ENCODE data around the gene RGS14.

Gene RGS14

GRCh38 chr5:177314376-177315342 lies 43.1 kb upstream of the RGS14 start:
- H3K27me3 ChIP-seq (ENCODE audit: low read depth, low read length) = no peaks in the 10 kb centered on the region
- no peaks in the 10 kb centered on the region for H3K36me3 ChIP-seq (ENCODE audit: control insufficient read depth in 1 of 2, insufficient read depth in 2 of 2, low read length in 2 of 2)
- no peak overlapping the region for H3K4me3 ChIP-seq (ENCODE audit: low read depth in 1 of 2, low read length in 2 of 2)
- peaks cover 0 to 25% of the 10 kb centered on the region in 2 donors for H3K4me1 ChIP-seq (ENCODE audit: control insufficient read depth in 1 of 2, insufficient read depth in 2 of 2, low read length in 2 of 2)
- H3K27ac ChIP-seq (ENCODE audit: low read length) = no peak overlapping the region
- no peaks in the 10 kb centered on the region for H3K9me3 ChIP-seq (ENCODE audit: control insufficient read depth in 1 of 2, low read length in 2 of 2)

GRCh38 chr5:177315411-177315810 lies 42.3 kb upstream of the RGS14 start:
- H3K27me3 ChIP-seq (ENCODE audit: low read depth, low read length) = no peaks in the 10 kb centered on the region
- no peak overlapping the region for H3K27ac ChIP-seq (ENCODE audit: low read length)
- peaks cover 0 to 25% of the 10 kb centered on the region in 2 donors for H3K4me1 ChIP-seq (ENCODE audit: control insufficient read depth in 1 of 2, insufficient read depth in 2 of 2, low read length in 2 of 2)
- no peaks in the 10 kb centered on the region for H3K9me3 ChIP-seq (ENCODE audit: control insufficient read depth in 1 of 2, low read length in 2 of 2)
- no peak overlapping the region for H3K4me3 ChIP-seq (ENCODE audit: low read depth in 1 of 2, low read length in 2 of 2)
- no peaks in the 10 kb centered on the region for H3K36me3 ChIP-seq (ENCODE audit: control insufficient read depth in 1 of 2, insufficient read depth in 2 of 2, low read length in 2 of 2)

GRCh38 chr5:177316005-177316404 lies 41.7 kb upstream of the RGS14 start:
- Histone ChIP-seq H3K27me3 (ENCODE audit: low read depth, low read length) (no peaks in the 10 kb centered on the region), H3K4me1 (ENCODE audit: control insufficient read depth in 1 of 2, insufficient read depth in 2 of 2, low read length in 2 of 2) (peaks cover 0 to 21% of the 10 kb centered on the region in 2 donors), H3K9me3 (ENCODE audit: control insufficient read depth in 1 of 2, low read length in 2 of 2) (no peaks in the 10 kb centered on the region), H3K4me3 (ENCODE audit: low read depth in 1 of 2, low read length in 2 of 2) (no peak overlapping the region), H3K36me3 (ENCODE audit: control insufficient read depth in 1 of 2, insufficient read depth in 2 of 2, low read length in 2 of 2) (no peaks in the 10 kb centered on the region), H3K27ac (ENCODE audit: low read length) (no peak overlapping the region)

DNA sequence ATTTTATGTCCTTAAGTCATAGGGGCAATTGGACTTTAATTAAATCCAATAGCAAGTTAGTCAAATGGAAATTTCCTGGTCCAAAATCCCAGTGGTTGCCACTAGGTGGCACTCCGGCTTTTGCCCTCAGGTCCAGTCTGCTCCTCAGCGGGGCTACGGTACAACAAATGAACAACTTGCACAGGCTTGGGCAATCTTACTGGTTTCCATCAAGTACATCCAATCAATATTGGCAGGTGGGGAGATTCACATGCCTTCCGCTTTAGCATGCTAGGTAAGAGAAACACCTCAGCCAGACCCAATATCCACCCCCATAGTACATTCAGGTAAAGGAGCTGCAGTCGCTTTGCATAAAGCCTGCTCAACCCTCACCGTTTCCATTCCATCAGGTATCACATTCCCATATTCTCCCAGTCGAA lies 39.8 kb upstream of the RGS14 start:
- Histone ChIP-seq H3K27me3 (ENCODE audit: low read depth, low read length) (no peaks in the 10 kb centered on the region), H3K9me3 (ENCODE audit: control insufficient read depth in 1 of 2, low read length in 2 of 2) (no peaks in the 10 kb centered on the region), H3K36me3 (ENCODE audit: control insufficient read depth in 1 of 2, insufficient read depth in 2 of 2, low read length in 2 of 2) (no peaks in the 10 kb centered on the region), H3K4me3 (ENCODE audit: low read depth in 1 of 2, low read length in 2 of 2) (no peak overlapping the region), H3K27ac (ENCODE audit: low read length) (no peak overlapping the region), H3K4me1 (ENCODE audit: control insufficient read depth in 1 of 2, insufficient read depth in 2 of 2, low read length in 2 of 2) (peaks cover 0 to 2% of the 10 kb centered on the region in 2 donors)

GRCh38 chr5:177319913-177320588 lies 37.7 kb upstream of the RGS14 start:
- Histone ChIP-seq H3K27ac (ENCODE audit: low read length) (no peak overlapping the region), H3K9me3 (ENCODE audit: control insufficient read depth in 1 of 2, low read length in 2 of 2) (no peaks in the 10 kb centered on the region), H3K4me3 (ENCODE audit: low read depth in 1 of 2, low read length in 2 of 2) (no peak overlapping the region), H3K36me3 (ENCODE audit: control insufficient read depth in 1 of 2, insufficient read depth in 2 of 2, low read length in 2 of 2) (no peaks in the 10 kb centered on the region), H3K4me1 (ENCODE audit: control insufficient read depth in 1 of 2, insufficient read depth in 2 of 2, low read length in 2 of 2) (no peaks in the 10 kb centered on the region), H3K27me3 (ENCODE audit: low read depth, low read length) (no peaks in the 10 kb centered on the region)

GRCh38 chr5:177320879-177321278 lies 36.8 kb upstream of the RGS14 start:
- Histone ChIP-seq H3K27ac (ENCODE audit: low read length) (no peak overlapping the region), H3K4me1 (ENCODE audit: control insufficient read depth in 1 of 2, insufficient read depth in 2 of 2, low read length in 2 of 2) (no peaks in the 10 kb centered on the region), H3K4me3 (ENCODE audit: low read depth in 1 of 2, low read length in 2 of 2) (no peak overlapping the region), H3K36me3 (ENCODE audit: control insufficient read depth in 1 of 2, insufficient read depth in 2 of 2, low read length in 2 of 2) (no peaks in the 10 kb centered on the region), H3K27me3 (ENCODE audit: low read depth, low read length) (no peaks in the 10 kb centered on the region), H3K9me3 (ENCODE audit: control insufficient read depth in 1 of 2, low read length in 2 of 2) (no peaks in the 10 kb centered on the region)

- Histone ChIP-seq H3K9me3 (ENCODE audit: control insufficient read depth in 1 of 2, low read length in 2 of 2) (no peaks in the 10 kb centered on the region), H3K36me3 (ENCODE audit: control insufficient read depth in 1 of 2, insufficient read depth in 2 of 2, low read length in 2 of 2) (peaks cover 15 to 18% of the 10 kb centered on the region in 2 donors), H3K4me3 (ENCODE audit: low read depth in 1 of 2, low read length in 2 of 2) (no peak overlapping the region), H3K27me3 (ENCODE audit: low read depth, low read length) (no peaks in the 10 kb centered on the region), H3K4me1 (ENCODE audit: control insufficient read depth in 1 of 2, insufficient read depth in 2 of 2, low read length in 2 of 2) (no peaks in the 10 kb centered on the region), H3K27ac (ENCODE audit: low read length) (no peak overlapping the region)
These were observed 31.8 kb upstream of the RGS14 start for GRCh38 chr5:177325868-177326381.

GRCh38 chr5:177327539-177328522 lies 29.9 kb upstream of the RGS14 start:
- peaks cover 15 to 36% of the 10 kb centered on the region in 2 donors for H3K36me3 ChIP-seq (ENCODE audit: control insufficient read depth in 1 of 2, insufficient read depth in 2 of 2, low read length in 2 of 2)
- no peaks in the 10 kb centered on the region for H3K27me3 ChIP-seq (ENCODE audit: low read depth, low read length)
- H3K27ac ChIP-seq (ENCODE audit: low read length) = peak overlapping the region; percentile 61
- no peaks in the 10 kb centered on the region for H3K9me3 ChIP-seq (ENCODE audit: control insufficient read depth in 1 of 2, low read length in 2 of 2)
- H3K4me1 ChIP-seq (ENCODE audit: control insufficient read depth in 1 of 2, insufficient read depth in 2 of 2, low read length in 2 of 2) = no peaks in the 10 kb centered on the region
- no peak overlapping the region for H3K4me3 ChIP-seq (ENCODE audit: low read depth in 1 of 2, low read length in 2 of 2)

- Histone ChIP-seq H3K36me3 (ENCODE audit: control insufficient read depth in 1 of 2, insufficient read depth in 2 of 2, low read length in 2 of 2) (peaks cover 15 to 45% of the 10 kb centered on the region in 2 donors), H3K4me1 (ENCODE audit: control insufficient read depth in 1 of 2, insufficient read depth in 2 of 2, low read length in 2 of 2) (no peaks in the 10 kb centered on the region), H3K4me3 (ENCODE audit: low read depth in 1 of 2, low read length in 2 of 2) (no peak overlapping the region), H3K9me3 (ENCODE audit: control insufficient read depth in 1 of 2, low read length in 2 of 2) (no peaks in the 10 kb centered on the region), H3K27ac (ENCODE audit: low read length) (no peak overlapping the region), H3K27me3 (ENCODE audit: low read depth, low read length) (no peaks in the 10 kb centered on the region)
These were observed 29.0 kb upstream of the RGS14 start for GRCh38 chr5:177328545-177329231.

DNA sequence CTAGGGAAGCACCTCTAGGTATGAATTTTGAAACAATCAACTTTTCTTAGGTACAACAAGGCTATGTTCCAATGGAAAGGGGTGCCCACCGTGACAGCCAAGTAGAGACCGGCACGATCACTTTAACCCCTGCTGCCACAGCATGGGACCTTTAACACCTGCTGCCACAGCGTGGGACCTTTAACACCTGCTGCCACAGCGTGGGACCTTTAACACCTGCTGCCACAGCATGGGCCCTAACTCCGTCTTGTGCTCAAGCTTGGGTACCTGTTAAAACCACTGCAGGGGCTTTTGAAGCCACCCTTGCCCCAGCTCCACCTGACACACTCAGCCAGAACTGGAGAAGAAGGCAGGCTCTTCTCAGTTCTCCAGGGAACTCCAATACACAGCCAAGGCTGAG lies 27.8 kb upstream of the RGS14 start:
- H3K9me3 ChIP-seq (ENCODE audit: control insufficient read depth in 1 of 2, low read length in 2 of 2) = no peaks in the 10 kb centered on the region
- no peak overlapping the region for H3K4me3 ChIP-seq (ENCODE audit: low read depth in 1 of 2, low read length in 2 of 2)
- H3K4me1 ChIP-seq (ENCODE audit: control insufficient read depth in 1 of 2, insufficient read depth in 2 of 2, low read length in 2 of 2) = no peaks in the 10 kb centered on the region
- peaks cover 20 to 57% of the 10 kb centered on the region in 2 donors for H3K36me3 ChIP-seq (ENCODE audit: control insufficient read depth in 1 of 2, insufficient read depth in 2 of 2, low read length in 2 of 2)
- H3K27me3 ChIP-seq (ENCODE audit: low read depth, low read length) = no peaks in the 10 kb centered on the region
- H3K27ac ChIP-seq (ENCODE audit: low read length) = no peak overlapping the region
